Urinary bladder (tissue), 4 donors: ENCODE results near the gene IMMP1L. TPM values are rescaled to one million over a fixed set of nuclear protein-coding genes. Genes with fewer than 3 reads are reported as not detected.

Experiments
- DNase-seq: peaks from one replicate; pipeline ENCODE4 v3.0.0-alpha.2; 2015; ENCODE audit errors: extremely low spot score
- H3K27ac ChIP-seq: one replicate; pipeline ENCODE4 v1.5.1; 2013; ENCODE audit warnings: low read depth, mild to moderate bottlenecking, moderate library complexity
- H3K36me3 ChIP-seq: one replicate; pipeline ENCODE4 v1.6.1; 2013; ENCODE audit warnings: mild to moderate bottlenecking, moderate library complexity; ENCODE audit not compliant: insufficient read depth
- H3K4me1 ChIP-seq: one replicate; pipeline ENCODE4 v1.6.1; 2013; ENCODE audit warnings: mild to moderate bottlenecking, moderate library complexity; ENCODE audit not compliant: insufficient read depth
- H3K4me3 ChIP-seq: one replicate; pipeline ENCODE4 v1.5.1; 2013; ENCODE audit warnings: low read depth, low read length
- WGBS: extraction: QIAGEN DNeasy Blood & Tissue Kit; methylation state at CpG from one replicate; pipeline ENCODE4 v1.1.7; 2013; 5-methylcytosine and 5-hydroxymethylcytosine counted together
- polyA plus RNA-seq: library from polyadenylated mRNA; stranded (reverse); fragments of 200-250 nt; gene quantifications from one replicate; pipeline ENCODE4 v1.2.3, GENCODE V29; 2013
- total RNA-seq: library from RNA; depleted of rRNA; stranded (reverse); fragments of >200 nt; gene quantifications from one replicate; pipeline ENCODE4 v1.2.3, GENCODE V29; 2014
- donor health status: healthy with polysubstance abuse.
- donor health status: healthy.

IMMP1L gene, protein sequence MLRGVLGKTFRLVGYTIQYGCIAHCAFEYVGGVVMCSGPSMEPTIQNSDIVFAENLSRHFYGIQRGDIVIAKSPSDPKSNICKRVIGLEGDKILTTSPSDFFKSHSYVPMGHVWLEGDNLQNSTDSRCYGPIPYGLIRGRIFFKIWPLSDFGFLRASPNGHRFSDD
- total RNA-seq (37.3 TPM), polyA plus RNA-seq (20.0 TPM)

DNA sequence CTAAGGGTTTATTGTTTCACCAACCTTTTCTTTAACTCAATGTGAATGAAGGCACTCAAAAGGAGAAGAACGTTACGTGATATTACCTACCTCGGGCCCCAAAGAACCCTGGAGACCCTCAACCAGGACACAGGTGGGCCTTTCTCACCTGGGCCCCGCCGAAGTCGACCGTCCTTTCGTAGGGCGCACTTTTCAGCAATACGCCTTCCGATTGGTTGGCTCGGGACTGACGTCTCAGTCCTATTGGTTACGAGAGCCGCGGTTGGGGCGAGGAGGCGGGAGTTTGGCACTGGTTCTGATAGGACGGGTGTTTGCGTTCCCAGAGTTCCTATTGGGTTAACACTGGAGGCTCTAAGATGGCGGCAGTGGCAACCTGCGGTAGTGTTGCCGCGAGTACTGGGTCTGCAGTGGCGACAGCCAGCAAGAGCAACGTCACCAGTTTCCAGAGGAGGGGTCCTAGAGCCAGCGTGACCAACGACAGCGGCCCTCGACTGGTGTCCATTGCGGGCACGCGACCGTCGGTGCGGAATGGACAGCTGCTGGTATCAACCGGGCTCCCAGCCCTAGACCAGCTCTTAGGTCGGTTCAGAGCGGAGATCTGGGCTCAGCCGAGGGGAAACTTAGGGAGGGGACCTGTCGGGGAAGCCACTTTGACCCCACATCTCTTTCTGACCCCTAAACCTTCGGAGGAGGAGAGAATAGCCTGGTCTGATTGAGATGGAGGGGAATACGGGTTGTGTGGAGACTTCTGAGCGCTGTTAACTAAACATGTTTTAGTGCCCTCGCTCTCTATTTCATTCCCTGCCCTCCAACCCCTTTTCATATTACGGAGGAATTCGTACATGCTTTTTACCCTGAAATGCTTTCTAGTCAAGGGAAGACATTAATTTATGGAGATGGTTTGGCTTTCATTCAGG is at the start of gene IMMP1L, which contains the start of gene ELP4:
TSS of gene IMMP1L (minus strand) at position 194 of the 917 bp plus-strand sequence. CDS start 46,346 bp downstream, outside the sequence.
TSS of gene ELP4 (plus strand) at position 339 of the 917 bp plus-strand sequence. CDS start at position 357, 18 bp downstream.
- H3K4me3 ChIP-seq: peak within 1 kb of the TSS; percentile 76
- DNase-seq: peak; percentile 96
- peaks cover 2% of the 10 kb centered on the region for H3K36me3 ChIP-seq
- H3K27ac ChIP-seq: no peak within 1 kb of the TSS
- under 1% methylated on average over 47 of the region's 47 CpGs for WGBS
- no peaks in the 10 kb centered on the region for H3K4me1 ChIP-seq

- no peak overlapping the region for H3K27ac ChIP-seq
- 18% methylated on average over 2 of the region's 2 CpGs for WGBS
- no peaks in the 10 kb centered on the region for H3K36me3 ChIP-seq
- no peaks in the 10 kb centered on the region for H3K4me1 ChIP-seq
- no peak for DNase-seq
- no peak overlapping the region for H3K4me3 ChIP-seq
These were observed 48.6 kb upstream of the IMMP1L start for GRCh38 chr11:31558001-31558400.

DNA sequence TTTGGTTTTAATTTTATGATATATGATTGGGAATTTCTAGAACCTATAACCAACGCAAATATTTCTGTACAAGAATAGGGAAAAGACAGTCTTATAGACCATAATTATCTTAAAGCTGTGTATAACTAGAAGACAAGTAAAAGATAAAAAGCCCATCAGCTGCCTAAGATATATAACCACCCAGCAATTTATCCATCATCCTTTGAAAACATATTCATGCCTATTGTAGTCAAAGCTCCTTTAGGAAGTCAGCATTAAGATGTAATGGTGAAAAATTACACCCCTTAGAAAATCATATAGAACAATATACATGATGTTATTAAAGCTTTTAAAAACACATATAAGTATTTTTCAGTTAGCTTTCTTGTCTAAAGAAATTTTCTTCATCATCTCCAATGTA is 46.5 kb upstream of the IMMP1L start:
- no peak overlapping the region for H3K27ac ChIP-seq
- H3K4me1 ChIP-seq: no peaks in the 10 kb centered on the region
- WGBS: 92% methylated on average over 1 of the region's 1 CpG
- no peak for DNase-seq
- H3K4me3 ChIP-seq: no peak overlapping the region
- no peaks in the 10 kb centered on the region for H3K36me3 ChIP-seq

- DNase-seq: no peak
- no peaks in the 10 kb centered on the region for H3K4me1 ChIP-seq
These were observed 33.4 kb upstream of the IMMP1L start for GRCh38 chr11:31542862-31543261.

GRCh38 chr11:31535479-31535878 is 26.1 kb upstream of the IMMP1L start:
- Histone ChIP-seq H3K4me3 (no peak overlapping the region), H3K27ac (no peak overlapping the region), H3K36me3 (no peaks in the 10 kb centered on the region), H3K4me1 (no peaks in the 10 kb centered on the region)
- no peak for DNase-seq
- 79% methylated on average over 4 of the region's 4 CpGs for WGBS

More at GRCh38 chr11:31542862-31543261, 33.4 kb upstream of the IMMP1L start:
- H3K36me3 ChIP-seq: peaks cover 3% of the 10 kb centered on the region
- no peak overlapping the region for H3K27ac ChIP-seq
- no peak overlapping the region for H3K4me3 ChIP-seq

DNA sequence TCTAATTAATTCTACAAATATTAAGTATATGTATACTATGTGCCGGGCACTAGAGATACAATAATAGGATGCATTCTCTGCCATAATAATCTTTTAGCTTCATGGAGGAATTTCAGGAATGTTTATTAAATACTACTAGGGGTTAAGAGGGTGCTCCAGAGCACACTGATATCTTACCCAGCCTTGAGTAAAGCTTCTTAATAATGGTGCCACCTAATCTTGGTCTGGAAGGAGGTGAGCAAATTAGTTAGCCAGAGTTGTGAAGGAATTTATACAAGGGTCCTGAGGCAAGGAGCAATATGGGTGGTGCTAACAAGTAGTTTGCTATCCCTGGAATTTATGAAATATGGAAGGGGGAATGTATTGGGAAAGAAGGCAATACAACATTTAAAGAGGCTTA is 21.9 kb upstream of the IMMP1L start:
- DNase-seq: no peak
- no peak overlapping the region for H3K4me3 ChIP-seq
- no peaks in the 10 kb centered on the region for H3K36me3 ChIP-seq
- WGBS: 91% methylated on average over 1 of the region's 1 CpG
- no peak overlapping the region for H3K27ac ChIP-seq
- H3K4me1 ChIP-seq: no peaks in the 10 kb centered on the region

- Histone ChIP-seq H3K4me1 (no peaks in the 10 kb centered on the region), H3K27ac (no peak overlapping the region), H3K4me3 (no peak overlapping the region), H3K36me3 (no peaks in the 10 kb centered on the region)
- no peak for DNase-seq
These were observed 20.3 kb upstream of the IMMP1L start for GRCh38 chr11:31529701-31530100.

DNA sequence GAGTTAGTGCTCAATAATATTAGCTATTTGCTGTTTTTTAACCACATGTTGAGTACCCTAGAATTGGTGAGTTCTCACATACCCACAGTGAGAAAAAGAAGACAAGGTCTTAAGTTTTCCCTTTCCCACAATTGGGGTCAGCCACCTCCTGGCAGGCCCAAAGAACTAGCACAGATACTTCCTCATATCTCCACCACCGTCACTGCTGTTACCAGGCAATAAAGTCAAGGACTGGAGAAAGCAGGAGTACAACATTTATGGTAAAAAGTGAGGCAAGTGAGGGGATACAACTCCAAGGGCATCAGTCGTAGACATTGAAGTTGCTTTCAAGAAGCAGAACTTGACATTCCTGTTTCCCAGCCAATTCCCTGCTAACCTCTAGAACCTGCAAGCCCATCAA is 19.8 kb upstream of the IMMP1L start:
- no peaks in the 10 kb centered on the region for H3K36me3 ChIP-seq
- WGBS: 76% methylated on average over 2 of the region's 2 CpGs

DNA sequence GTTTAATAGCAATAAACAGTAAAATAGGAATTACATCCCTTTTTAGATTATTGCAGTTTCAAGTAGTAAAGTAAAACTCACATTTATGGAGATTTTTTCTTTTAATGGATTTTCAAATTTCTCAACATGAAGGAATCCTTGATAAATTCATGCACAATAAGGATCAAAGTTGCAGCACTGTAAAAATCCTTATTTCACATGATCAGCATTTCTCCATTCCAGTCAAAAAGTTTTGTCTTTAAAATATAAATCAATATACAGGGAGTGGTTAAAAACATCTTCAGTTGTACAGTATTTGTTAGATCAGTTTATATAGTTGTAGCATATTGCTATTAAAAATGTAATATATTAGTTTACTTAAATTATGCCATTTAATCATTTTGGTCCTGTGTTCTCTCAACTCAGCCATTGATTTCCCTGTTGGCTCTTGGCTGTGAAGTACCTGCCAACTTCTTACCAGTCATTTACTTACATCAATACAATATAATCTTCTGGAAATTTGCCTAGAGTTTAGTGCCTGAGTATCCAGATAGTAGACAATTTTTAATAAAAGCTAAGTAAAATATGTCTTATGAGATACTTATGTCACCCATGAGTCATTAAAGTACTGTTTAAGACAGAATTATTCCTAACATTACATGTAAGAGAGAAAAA is 12.2 kb upstream of the IMMP1L start:
- Histone ChIP-seq H3K36me3 (no peaks in the 10 kb centered on the region), H3K27ac (no peak overlapping the region), H3K4me1 (no peaks in the 10 kb centered on the region), H3K4me3 (no peak overlapping the region)
- no peak for DNase-seq

More for the DNA sequence above, 19.8 kb upstream of the IMMP1L start:
- H3K4me1 ChIP-seq: no peaks in the 10 kb centered on the region
- DNase-seq: no peak
- no peak overlapping the region for H3K27ac ChIP-seq
- H3K4me3 ChIP-seq: no peak overlapping the region

GRCh38 chr11:31512117-31512516 is 2.7 kb upstream of the IMMP1L start:
- Histone ChIP-seq H3K4me1 (no peaks in the 10 kb centered on the region), H3K27ac (no peak overlapping the region), H3K4me3 (no peak overlapping the region), H3K36me3 (no peaks in the 10 kb centered on the region)
- DNase-seq: no peak
- WGBS: 87% methylated on average over 6 of the region's 6 CpGs

DNA sequence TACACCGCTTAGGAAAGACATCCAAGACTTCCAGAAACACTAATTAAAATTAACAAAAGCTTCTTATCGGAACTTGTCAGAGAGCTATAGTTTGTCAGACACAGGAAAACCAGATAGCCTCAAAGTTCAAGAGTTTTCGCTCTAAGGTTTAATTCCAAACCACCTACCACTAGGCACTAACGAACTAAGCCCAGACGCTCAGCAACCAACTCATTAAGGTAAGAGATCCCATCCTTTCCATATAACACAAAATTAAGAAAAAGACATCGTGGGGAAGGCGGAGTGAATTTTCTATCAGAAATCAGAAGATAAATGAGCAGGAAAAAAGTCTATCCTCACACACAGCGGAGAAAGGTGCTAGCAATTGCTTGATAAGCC is 382 bp downstream of the IMMP1L start:
- H3K27ac ChIP-seq: no peak overlapping the region
- no peak for DNase-seq
- H3K4me1 ChIP-seq: no peaks in the 10 kb centered on the region
- H3K4me3 ChIP-seq: peak overlapping the region; percentile 56
- peaks cover 4% of the 10 kb centered on the region for H3K36me3 ChIP-seq
- 2% methylated on average over 8 of the region's 8 CpGs for WGBS

GRCh38 chr11:31500560-31500959 is 8.9 kb downstream of the IMMP1L start:
- Histone ChIP-seq H3K4me1 (no peaks in the 10 kb centered on the region), H3K36me3 (peaks cover 5% of the 10 kb centered on the region), H3K27ac (no peak overlapping the region), H3K4me3 (no peak overlapping the region)
- no peak for DNase-seq
- whole genome bisulfite sequencing: 55% methylated on average over 2 of the region's 2 CpGs

DNA sequence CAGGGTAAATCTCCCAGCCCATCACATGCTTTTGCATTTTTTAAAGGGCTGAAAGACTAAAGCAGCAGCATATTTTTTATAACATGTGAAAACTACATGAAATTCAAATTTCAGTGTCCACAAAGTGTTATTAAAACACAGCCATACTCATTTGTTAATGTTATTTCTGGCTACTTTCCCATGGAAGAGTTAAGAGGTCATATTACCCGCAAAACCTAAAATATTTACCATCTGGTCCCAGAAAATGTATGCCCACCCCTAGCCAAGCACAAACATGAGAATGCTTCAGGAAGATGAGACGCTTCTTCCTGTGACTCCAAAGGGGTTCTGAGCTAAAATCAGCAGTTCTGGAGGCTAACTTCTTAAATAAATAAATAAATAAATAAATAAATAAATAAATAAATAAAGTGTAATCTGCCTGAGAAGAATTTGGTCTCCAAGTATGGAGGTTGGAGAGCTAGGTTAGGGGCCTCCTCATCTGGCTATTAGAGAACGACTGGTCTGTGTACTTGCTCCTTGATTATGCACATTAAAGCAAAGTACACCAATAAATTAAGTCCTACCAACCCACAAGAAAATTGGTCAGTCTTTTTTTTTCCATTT is 9.7 kb downstream of the IMMP1L start:
- Histone ChIP-seq H3K27ac (no peak overlapping the region), H3K4me3 (no peak overlapping the region), H3K4me1 (no peaks in the 10 kb centered on the region), H3K36me3 (peaks cover 3% of the 10 kb centered on the region)
- WGBS: 89% methylated on average over 3 of the region's 3 CpGs
- no peak for DNase-seq
